A673 (cell line): Measurements from ENCODE around the gene JMJD8. TPM values are rescaled to one million over a fixed set of nuclear protein-coding genes. Genes with fewer than 3 reads are reported as not detected.

Experiments
- BruUV-seq: library from RNA; stranded (reverse); fragments of 400-500 nt; replicated peaks from 2 replicates; lab custom pipeline; 2021; lab: Mats Ljungman, UMichigan
- CTCF ChIA-PET: fragments of 300-600 bp; sonication (Branson Sonifier 250); formaldehyde crosslinking; loops from one replicate; lab custom pipeline; 2022; ENCODE audit warnings: antibody characterized with exemption; lab: Charles Lee
- POLR2A ChIA-PET: fragments of 300-600 bp; sonication (Branson Sonifier 250); formaldehyde crosslinking; loops from one replicate; lab custom pipeline; 2022; ENCODE audit warnings: antibody characterized with exemption; ENCODE audit not compliant: low non-redundant PET; lab: Charles Lee
- DNase-seq: peaks from one replicate; pipeline ENCODE4 v3.0.0-alpha.2; 2015; ENCODE audit warnings: low spot score
- H3K27ac ChIP-seq: fragments of 200-600 bp; sonication (generic); 2 replicates; pipeline ENCODE4 v1.5.1; 2016; ENCODE audit warnings: mixed run types, low read depth, mild to moderate bottlenecking, mixed read lengths, antibody characterized with exemption, low read length; ENCODE audit not compliant: poor library complexity, severe bottlenecking
- H3K27me3 ChIP-seq: fragments of 200-600 bp; sonication (generic); replicated peaks from 2 replicates; pipeline ENCODE4 v1.6.1; 2017; ENCODE audit warnings: mixed run types, low read depth, mild to moderate bottlenecking, mixed read lengths, antibody characterized with exemption, low read length; ENCODE audit not compliant: insufficient read depth, poor library complexity
- H3K36me3 ChIP-seq: fragments of 200-600 bp; sonication (generic); 2 replicates; pipeline ENCODE4 v1.6.1; 2016; ENCODE audit warnings: mixed run types, mild to moderate bottlenecking, mixed read lengths, antibody characterized with exemption, low read length; ENCODE audit not compliant: insufficient read depth, poor library complexity, severe bottlenecking
- H3K4me1 ChIP-seq: fragments of 200-600 bp; sonication (generic); 2 replicates; pipeline ENCODE4 v1.6.1; 2017; ENCODE audit warnings: mixed run types, mild to moderate bottlenecking, mixed read lengths, antibody characterized with exemption, low read length; ENCODE audit not compliant: insufficient read depth, poor library complexity, severe bottlenecking
- H3K4me3 ChIP-seq: fragments of 200-600 bp; sonication (generic); 2 replicates; pipeline ENCODE4 v1.5.1; 2016; ENCODE audit warnings: low read depth, mixed run types, mild to moderate bottlenecking, mixed read lengths, low read length; ENCODE audit not compliant: poor library complexity, severe bottlenecking
- H3K9me3 ChIP-seq: fragments of 200-600 bp; sonication (generic); 2 replicates; pipeline ENCODE4 v1.6.1; 2016; ENCODE audit warnings: mixed run types, low read depth, mild to moderate bottlenecking, mixed read lengths, antibody characterized with exemption, low read length; ENCODE audit not compliant: poor library complexity, severe bottlenecking
- CTCF ChIP-seq: fragments of 300-800, 200-600 bp; sonication (generic); conservative IDR thresholded peaks from 2 replicates; pipeline ENCODE4 v1.5.1; 2017; ENCODE audit warnings: low read depth, mild to moderate bottlenecking, antibody characterized with exemption, low read length, moderate library complexity, mixed read lengths
- EZH2 ChIP-seq: fragments of 200-600 bp; sonication (generic); IDR thresholded peaks from 2 replicates; pipeline ENCODE4 v1.6.1; 2017; ENCODE audit warnings: borderline replicate concordance, low read depth, mild to moderate bottlenecking, mixed read lengths, antibody characterized with exemption, low read length; ENCODE audit not compliant: poor library complexity, severe bottlenecking
- intact Hi-C: fragments of 100-400 bp; cut with micrococcal nuclease; formaldehyde crosslinking; loops from one replicate; pipeline ENCODE4 v1.10.0; 2022; ENCODE audit not compliant: unreplicated experiment
- total RNA-seq: library from RNA; stranded (reverse); gene quantifications from 2 replicates; pipeline ENCODE4 v1.2.3, GENCODE V29; 2021

Gene JMJD8
- total RNA-seq, 1 experiment from 2014 or later, result 87.1 TPM

GRCh38 chr16:642189-643049 is 41.7 kb downstream of the JMJD8 start:
- intact Hi-C loops, result no loop called here
- CTCF ChIA-PET, result no interaction called here
- peak overlapping the region; percentile 77 for H3K4me3 ChIP-seq
- H3K4me1 ChIP-seq, result peaks cover 10% of the 10 kb centered on the region
- no peaks in the 10 kb centered on the region for H3K27me3 ChIP-seq
- no TSS peak for BruUV-seq
- no peak for DNase-seq
- no peak for TF ChIP-seq CTCF
- no peak for TF ChIP-seq EZH2
- H3K27ac ChIP-seq, result peak overlapping the region; percentile 37
- H3K9me3 ChIP-seq, result no peaks in the 10 kb centered on the region
- POLR2A ChIA-PET, result no interaction called here
- H3K36me3 ChIP-seq, result no peaks in the 10 kb centered on the region

- no peaks in the 10 kb centered on the region for H3K9me3 ChIP-seq
- BruUV-seq, result no TSS peak
- H3K4me3 ChIP-seq, result peak within 1 kb of the TSS; percentile 77
- CTCF ChIA-PET, result no interaction called here
- intact Hi-C loops, result no loop called here
- H3K27me3 ChIP-seq, result no peaks in the 10 kb centered on the region
- TF ChIP-seq CTCF (no peak), EZH2 (no peak)
- H3K27ac ChIP-seq, result peak within 1 kb of the TSS; percentile 61
- POLR2A ChIA-PET, result no interaction called here
- H3K4me1 ChIP-seq, result peaks cover 10% of the 10 kb centered on the region
- no peaks in the 10 kb centered on the region for H3K36me3 ChIP-seq
- peak; percentile 72 for DNase-seq
These were observed 42.6 kb downstream of the JMJD8 start, which contains the start of gene MCRIP2 for GRCh38 chr16:641326-642188. Gene MCRIP2, plus strand, starts transcription at chr16:641828. Its CDS starts 164 bp downstream, at chr16:641992.

GRCh38 chr16:640614-641013 is 43.5 kb downstream of the JMJD8 start:
- Histone ChIP-seq H3K27me3 (no peaks in the 10 kb centered on the region), H3K9me3 (no peaks in the 10 kb centered on the region), H3K4me3 (peak overlapping the region; percentile 77), H3K4me1 (peaks cover 10% of the 10 kb centered on the region), H3K36me3 (no peaks in the 10 kb centered on the region), H3K27ac (no peak overlapping the region)
- no peak for DNase-seq
- intact Hi-C loops, result no loop called here
- CTCF ChIA-PET, result no interaction called here
- BruUV-seq, result no TSS peak
- POLR2A ChIA-PET, result no interaction called here
- no peak for TF ChIP-seq CTCF
- no peak for TF ChIP-seq EZH2
